ENCODE results near the gene ATP2B1. TPM values are rescaled to one million over a fixed set of nuclear protein-coding genes. Genes with fewer than 3 reads are reported as not detected.
A peak's percentile ranks its signal among the peaks of the same experiment; 100 is the strongest.
"Not testable (repeated sequence)": the region's sequence is repeated elsewhere in the genome, so short reads cannot be mapped to it uniquely, and the experiment has no call there.

ATP2B1 gene
- 11.9 TPM for total RNA-seq
- long read RNA-seq, partial matches to known transcripts = 15 of 19 reads
- long read RNA-seq, other reads (novel, unspliced or antisense) = 3 of 19 reads

DNA sequence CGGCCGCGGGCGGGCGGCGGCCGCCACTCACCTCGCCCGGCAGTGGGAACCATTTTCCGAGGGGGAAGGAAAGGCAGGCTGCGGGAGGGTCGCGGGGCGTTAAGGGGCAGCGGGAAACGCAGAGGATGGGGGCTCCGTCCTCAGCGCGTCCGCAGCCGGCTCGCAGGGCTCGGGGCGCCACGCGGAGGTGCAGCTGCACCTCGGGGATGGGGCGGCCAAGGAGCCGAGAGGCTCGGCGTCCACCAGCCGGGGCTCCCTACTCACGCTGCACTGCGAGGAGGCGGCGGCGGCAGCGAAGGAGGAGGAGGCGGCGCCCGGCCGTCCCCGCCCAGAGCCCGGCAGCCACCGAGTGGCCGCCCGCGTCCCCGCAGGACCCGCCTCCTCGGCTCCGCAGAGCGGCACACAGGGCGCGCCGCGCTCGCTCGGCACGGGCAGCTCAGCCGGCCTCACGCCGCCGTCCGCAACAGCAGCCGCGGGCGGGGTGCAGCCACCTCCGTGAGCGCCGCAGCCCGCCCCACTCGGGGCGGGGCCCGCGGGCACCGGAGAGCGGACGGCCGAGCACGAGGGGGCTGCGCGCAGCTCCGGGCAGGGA, at the start of gene ATP2B1:
Gene ATP2B1 (minus strand): TSS at position 274 of the 592 bp plus-strand sequence. CDS start 52,952 bp downstream, outside the sequence.
- ATAC-seq = peak; percentile 81
- intact Hi-C loops (cut with micrococcal nuclease) = loop anchor here (10.0 kb wide), 1 partner anchor 164 kb away; no protein-coding TSS in a partner anchor
- peak; percentile 94 for DNase-seq

DNA sequence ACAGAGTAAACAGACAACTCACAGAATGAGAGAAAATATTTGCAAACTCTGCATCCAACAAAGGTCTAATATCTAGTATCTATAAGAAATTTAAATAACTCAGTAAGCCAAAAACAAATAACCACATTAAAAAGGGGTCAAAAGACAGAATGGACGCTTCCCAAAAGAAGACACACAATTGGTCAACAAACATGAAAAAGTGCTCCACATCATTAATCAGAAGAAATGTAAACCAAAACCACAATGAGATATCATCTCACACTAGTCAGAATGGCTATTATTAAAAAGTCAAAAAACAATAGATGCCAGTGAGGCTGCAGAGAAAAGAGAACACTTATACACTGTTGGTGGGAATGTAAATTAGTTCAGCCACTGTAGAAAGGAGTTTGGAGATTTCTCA, 49.3 kb upstream of the ATP2B1 start:
- ATAC-seq; DNase-seq; intact Hi-C loops (cut with micrococcal nuclease): not testable (repeated sequence)

DNA sequence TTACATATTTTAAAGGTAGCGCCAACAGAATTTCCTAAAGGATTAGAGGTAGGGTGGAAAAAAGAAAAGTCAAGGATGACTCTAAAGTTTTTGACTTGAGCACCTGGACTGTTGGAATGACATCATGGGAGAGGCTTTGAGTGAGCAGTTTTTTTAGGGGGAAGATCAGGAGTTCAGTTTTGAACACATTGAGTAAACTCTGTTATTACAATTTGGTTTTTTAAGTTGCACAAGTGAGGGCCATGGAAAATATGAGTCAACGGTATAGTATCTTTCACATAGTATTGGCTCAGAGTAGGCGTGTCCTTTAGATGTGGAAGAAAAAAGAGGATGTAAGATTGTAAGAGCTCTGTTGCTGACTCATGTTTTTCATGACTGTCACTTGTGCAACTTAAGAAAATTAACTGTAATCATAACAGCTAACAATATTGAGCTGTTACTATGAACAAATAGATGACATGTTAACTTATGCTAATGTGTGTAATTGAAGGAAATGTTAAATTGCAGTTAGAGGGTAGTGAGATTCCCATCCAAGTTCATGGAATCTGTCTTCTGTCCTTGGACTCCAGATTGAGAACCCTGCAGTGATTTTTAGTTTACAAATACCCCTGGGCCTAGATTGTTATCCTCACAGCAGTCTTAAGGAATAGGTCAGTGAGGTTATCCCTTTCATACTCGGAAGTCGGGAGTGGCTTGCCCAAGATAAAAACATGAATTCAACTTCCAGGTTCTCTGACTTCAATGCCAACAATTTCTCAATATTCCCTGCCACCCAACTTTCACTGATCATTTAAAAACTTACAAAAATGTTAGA, 48.2 kb upstream of the ATP2B1 start:
- intact Hi-C loops (cut with micrococcal nuclease) = no loop called here

DNA sequence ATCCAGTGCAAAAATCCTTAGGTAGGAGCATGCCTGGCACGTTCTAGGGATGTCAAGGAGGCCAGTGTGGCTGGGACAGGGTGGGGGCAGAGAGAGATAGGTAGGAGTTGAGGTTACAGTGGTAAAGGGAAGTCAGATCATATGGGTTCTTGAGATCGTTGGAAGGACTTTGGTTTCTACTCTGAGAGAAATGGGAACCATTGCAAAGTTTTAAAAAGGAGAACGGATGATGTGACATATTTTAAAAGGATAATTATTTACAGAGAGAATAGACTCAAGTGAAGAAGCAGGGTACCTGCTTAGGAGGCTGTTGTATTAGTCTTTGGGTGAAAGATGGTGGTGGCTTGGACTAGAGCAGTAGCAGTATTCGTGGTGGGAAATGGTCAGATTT, 47.6 kb upstream of the ATP2B1 start:
- intact Hi-C loops (cut with micrococcal nuclease) = no loop called here
- ATAC-seq (peak; percentile 26), DNase-seq (no peak)

More for the DNA sequence above, 48.2 kb upstream of the ATP2B1 start:
- ATAC-seq (peak; percentile 77), DNase-seq (no peak)

DNA sequence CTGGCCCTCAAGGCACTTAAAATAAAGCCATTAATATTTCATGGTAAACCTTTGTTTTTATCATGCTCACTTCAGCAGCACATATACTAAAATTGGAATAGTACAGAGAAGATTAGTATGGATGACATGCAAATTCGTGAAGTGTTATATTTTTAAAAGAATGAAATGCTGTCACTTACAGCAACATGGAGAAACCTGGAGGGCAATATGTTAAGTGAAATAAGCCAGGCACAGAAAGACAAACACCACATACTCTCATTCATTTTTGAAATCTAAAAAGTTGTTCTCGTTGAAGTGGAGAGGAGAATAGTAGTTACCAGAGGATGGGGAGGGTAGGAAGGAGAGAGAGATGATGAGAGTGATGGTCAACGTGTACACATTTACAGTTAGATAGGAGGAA, 45.4 kb upstream of the ATP2B1 start:
- intact Hi-C loops (cut with micrococcal nuclease) = no loop called here
- DNase-seq (no peak), ATAC-seq (no peak)

DNA sequence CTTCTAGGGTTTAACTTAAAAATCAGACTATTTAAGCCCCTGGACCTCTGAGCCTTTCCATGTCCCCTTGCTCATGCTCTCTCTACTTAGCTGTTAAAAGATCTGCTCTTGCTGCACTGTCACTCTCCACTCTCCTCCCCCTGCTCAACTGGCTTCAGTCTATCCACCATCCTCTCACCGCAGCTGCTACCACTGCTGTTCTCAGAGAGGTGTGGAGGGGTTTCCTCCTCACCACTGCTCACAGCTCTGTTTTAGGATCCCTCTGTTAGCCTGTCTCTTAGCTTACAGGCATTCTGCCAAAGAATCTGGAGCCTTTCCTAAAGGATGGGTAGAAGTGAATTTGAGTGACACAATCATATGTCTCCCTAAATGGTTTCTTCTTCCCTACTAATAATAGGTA, 43.7 kb upstream of the ATP2B1 start:
- ATAC-seq (no peak), DNase-seq (no peak)
- intact Hi-C loops (cut with micrococcal nuclease) = no loop called here

DNA sequence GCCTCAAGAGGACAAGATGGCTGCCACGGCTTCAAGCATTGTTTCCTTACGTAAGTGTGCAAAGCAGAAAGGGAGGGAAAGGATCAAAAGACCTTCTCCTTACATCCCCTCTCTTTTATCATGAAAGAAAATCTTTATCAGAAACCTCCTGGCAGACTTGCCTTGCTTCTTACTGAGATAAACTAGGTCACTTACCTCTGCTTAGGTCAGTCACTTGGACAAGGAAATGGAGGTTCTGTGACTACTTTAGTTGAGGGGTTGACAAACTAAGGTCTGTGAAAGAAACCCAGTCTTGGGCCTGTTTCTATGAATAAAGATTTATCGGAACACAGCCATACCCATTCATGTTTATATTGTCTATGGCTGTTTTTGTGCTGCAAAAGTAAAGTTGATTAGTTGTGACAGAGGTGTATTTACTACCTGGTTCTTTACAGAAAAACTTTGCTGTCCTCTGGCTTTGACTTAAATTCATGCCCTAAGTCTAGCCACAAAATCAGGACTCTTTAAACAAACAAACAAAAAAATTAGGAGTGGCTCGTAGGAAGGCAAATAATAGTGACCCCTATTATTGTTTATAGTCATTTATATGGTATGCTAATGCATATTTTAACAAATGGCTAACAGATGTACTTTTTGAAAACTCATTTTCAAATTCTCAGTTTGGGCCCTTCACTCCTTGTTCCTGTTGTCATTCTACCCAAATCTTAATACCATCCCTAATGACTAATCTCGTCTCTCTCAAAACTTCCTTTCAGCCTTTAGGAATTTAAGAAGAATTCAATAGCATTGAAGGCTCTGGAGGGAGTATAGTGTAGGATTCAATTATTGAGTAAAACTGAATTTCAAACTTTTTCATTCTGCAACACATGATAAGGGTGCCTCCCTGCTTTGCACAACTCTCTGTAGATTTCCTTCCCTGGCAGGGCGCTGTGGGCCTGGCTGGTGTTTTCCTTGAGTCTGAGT, 42.0 kb upstream of the ATP2B1 start:
- intact Hi-C loops (cut with micrococcal nuclease) = no loop called here
- no peak for ATAC-seq
- no peak for DNase-seq

DNA sequence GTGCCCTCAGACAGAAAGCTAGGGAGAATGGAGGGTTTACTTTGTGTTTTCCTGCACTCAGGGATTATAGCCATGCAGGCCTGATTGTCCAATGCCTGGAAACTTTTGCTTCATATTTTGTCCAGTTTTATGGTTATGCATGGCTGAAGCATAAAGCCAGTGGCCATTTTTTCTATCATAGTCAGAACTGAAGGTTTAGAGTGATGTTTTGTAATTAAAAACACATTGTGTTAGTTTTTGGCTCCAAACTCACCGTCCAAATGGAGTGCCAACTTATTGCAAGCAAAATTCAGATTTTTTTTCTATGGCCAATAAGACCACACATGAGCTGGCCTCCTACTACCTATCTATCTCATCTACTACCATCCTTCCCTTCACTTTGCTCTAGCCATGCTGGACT, 40.2 kb upstream of the ATP2B1 start:
- ATAC-seq = no peak
- intact Hi-C loops (cut with micrococcal nuclease) = no loop called here

DNA sequence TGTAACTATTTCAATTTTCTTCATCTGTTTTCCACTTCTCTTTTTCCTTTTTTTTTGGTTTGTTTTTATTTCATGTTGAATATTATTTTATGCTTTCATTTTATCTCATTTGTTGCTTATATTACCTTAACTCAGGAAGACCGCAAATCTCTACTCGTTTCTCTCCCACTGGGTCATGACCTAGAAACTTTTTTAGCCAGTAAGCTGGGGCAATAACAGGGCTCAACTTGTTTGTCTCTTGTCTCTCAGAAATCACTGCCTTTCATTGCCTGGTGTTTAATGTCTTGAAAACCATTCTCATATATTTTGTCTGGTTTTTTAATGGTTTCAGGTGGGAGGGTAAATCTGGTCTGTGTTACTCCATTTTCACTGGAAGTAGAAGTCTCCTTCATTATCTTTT, 36.6 kb upstream of the ATP2B1 start:
- no peak for DNase-seq
- no peak for ATAC-seq
- intact Hi-C loops (cut with micrococcal nuclease) = no loop called here

More for the DNA sequence above, 40.2 kb upstream of the ATP2B1 start:
- no peak for DNase-seq

DNA sequence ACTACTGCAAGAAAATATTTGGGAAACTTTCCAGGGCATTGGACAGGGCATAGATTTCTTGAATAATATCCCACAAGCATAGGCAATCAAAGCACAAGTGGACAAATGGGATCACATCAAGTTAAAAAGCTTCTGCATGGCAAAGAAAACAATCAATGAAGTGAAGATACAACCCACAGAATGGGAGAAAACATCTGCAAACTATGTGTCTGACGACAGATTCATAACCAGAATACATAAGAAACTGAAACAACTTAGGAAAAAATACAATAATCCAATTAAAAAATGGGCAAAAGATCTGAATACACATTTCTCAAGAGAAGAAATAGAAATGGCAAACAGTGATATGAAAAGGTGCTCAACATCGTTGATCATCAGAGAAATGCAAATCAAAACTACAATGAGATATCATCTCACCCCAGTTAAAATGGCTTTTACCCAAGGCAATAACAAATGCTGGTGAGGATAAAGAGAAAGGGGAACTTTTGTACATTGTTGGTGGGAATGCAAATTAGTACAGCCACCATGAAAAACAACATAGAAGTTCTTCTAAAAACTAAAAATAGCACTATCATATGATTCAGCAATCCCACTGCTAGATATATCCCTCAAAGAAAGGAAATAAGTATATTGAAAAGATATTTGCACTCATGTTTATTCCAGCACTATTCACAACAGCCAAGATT, 33.8 kb upstream of the ATP2B1 start:
- ATAC-seq = no peak
- no peak for DNase-seq
- intact Hi-C loops (cut with micrococcal nuclease) = no loop called here

DNA sequence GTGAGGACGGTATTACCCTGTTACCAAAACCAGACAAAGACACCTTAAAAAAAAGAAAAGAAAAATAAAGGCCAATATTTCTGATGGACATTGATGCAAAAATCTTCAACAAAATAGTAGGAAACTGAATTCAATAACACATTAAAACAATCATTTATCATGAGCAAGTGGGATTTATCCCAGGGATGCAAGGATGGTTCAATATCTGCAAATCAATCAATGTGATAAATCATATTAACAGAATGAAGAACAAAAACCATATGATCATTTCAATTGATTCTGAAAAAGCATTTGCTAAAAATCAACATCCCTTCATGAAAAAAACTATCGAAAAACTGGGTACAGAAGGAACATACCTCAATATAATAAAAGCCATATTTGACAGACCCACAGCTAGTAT, 32.3 kb upstream of the ATP2B1 start:
- ATAC-seq (no peak), DNase-seq (no peak)
- intact Hi-C loops (cut with micrococcal nuclease) = no loop called here

DNA sequence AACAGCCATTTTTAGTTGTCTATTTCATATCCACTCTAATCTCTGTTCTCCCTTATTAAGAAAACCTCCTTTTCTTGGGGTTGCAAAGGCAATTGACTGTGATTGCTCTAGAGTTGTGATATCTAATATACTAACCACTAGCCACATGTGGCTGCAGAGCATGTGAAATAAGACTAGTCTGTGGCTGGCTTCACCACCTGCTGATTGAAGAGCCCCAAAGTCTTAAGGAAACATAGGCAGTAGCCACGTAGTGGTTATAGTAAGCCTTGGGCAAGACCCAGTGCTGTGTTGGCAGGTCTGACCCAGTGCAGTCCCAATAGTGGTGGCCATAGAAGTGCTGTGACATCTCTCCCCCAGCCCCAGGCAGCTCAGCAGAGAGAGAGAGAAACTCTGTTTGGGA, 28.4 kb upstream of the ATP2B1 start:
- intact Hi-C loops (cut with micrococcal nuclease) = no loop called here
- no peak for DNase-seq
- no peak for ATAC-seq

DNA sequence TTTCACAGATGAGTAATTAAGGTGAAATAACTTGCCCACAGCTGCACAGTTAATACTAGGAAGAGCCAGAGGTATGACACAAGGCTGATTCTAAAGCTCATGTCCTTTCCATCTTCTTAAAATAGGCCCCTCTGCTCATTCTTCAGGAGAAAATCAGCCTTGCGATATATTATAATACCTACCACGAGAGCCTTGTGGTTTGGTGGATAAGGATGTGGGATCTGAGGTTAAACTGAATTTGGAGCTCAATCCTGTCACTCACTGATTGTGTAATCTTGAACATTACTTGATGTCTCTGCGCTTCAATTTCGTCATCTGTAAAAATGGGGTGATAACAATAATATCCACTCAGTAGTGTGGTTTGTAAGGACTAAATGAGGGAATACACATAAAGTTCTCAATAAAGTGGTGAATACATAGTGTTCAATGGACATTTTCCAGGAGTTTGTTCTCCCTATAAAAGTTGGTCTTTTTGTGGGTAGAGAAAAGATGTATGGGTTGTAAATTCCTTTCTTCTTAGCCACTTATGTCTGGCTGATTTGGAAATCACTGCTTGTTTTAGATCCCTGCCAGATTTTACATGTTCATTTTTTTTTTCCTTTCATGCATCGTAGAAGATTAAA, 25.1 kb upstream of the ATP2B1 start:
- intact Hi-C loops (cut with micrococcal nuclease) = no loop called here
- DNase-seq (no peak), ATAC-seq (no peak)

DNA sequence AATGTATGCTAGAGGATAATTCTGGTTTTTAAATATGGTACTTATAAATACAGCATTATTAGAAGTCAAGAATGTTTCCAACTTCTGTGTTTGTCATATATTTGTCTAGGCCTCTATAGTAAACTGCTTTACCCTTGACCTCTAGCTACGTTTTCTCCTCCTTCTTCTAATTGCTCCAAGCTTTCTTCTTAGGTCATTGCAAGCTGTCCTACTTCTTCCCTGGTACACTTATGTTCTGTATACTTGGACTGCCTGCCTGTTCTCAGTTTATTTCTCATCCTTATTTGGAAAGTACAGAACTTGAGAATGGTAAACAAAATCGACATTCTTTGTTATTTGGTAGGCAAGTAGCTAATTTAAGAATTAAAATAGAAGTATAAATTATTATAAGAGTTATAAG, 23.9 kb upstream of the ATP2B1 start:
- ATAC-seq (no peak), DNase-seq (no peak)
- intact Hi-C loops (cut with micrococcal nuclease) = no loop called here

DNA sequence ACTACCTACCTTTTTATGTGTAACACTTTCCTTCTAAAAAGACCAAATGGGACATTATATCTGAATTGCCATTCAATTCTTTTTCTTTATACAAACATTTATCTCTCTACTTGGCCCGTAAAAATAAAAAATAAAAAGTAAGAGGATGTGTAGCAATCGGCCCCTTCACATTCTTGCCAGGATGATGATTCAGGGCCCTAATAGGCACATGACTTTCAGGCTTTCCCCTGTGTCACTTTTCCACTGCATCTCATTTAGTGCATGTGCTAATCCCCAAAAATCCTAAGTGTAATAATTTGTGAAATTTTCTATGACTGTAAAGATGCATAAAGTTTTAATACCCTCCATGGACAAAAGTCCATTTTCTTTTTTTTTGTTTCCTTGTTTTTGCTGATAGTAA, 23.0 kb upstream of the ATP2B1 start:
- ATAC-seq (no peak), DNase-seq (no peak)
- intact Hi-C loops (cut with micrococcal nuclease) = no loop called here

DNA sequence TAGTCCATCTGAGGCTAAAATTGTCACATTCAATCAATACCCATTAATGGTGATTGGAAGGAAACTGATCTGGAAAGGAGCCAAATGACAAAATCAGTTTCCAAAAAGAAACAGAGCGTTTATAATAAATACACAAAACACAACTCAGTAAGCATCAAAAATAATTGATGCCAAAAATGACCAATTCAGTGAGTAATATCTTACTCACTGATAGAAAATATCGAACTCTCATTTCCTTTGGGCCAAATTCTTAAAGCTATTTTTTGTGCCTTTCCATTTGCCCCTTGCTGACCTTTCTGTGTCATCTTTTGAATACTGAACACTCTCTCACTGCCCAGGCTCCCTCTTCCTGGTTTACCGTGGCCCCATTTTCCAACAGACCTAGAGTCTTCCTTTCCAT, 22.5 kb upstream of the ATP2B1 start:
- DNase-seq (no peak), ATAC-seq (no peak)
- intact Hi-C loops (cut with micrococcal nuclease) = no loop called here

DNA sequence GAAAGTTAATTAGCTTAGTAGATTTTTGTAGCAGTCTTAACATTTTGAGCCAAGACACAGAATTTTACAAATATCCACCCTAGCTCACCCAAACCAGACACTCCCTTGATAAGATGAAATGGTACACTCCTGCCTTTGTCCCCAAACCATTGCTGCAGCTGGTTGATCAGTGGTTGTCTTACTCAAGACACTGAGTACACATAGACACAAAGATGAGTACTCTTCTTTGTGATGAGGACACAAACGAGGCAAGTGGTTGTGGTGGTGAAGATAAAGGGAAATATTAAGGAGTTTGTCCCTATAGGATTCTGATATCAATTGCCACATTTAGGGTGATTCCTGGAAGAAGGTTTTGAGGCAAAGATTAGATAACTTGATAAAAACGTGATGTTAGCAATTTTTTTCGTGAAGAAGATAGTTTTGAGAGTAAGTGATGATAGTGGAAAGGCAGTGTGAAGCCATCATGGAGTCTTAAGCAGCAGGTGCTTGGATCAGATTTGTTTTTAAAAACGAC, 21.4 kb upstream of the ATP2B1 start:
- no peak for ATAC-seq
- no peak for DNase-seq
- intact Hi-C loops (cut with micrococcal nuclease) = no loop called here

DNA sequence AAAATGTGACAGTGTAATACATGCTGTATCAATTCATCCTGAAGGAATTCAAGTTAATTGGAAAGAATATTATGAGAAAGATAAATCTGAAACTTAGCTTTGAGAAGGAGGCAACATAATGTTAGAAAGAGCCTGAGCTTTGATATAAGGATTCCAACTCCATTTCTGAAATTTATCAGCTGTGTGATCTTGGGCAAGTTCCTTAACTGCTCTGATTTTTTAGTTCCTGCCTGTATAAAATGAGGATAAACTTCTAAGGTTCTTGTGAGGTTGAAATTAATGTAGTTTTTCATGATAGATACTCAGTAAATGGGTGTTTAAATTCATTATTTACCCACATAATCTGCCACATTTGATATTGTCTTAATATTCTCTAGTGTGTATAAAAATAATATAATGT, 14.6 kb upstream of the ATP2B1 start:
- intact Hi-C loops (cut with micrococcal nuclease) = no loop called here
- DNase-seq (no peak), ATAC-seq (no peak)

Measured in left ventricle myocardium superior (tissue), 1 donor.